Astrocyte (in vitro differentiated cells and primary cell): ENCODE data around the gene CPPED1.

ENCODE experiments used
- EZH2 ChIP-seq: IDR thresholded peaks from 2 replicates; pipeline ENCODE4 v1.6.1; 2012; ENCODE audit warnings: mild to moderate bottlenecking, low read length, inconsistent platforms; ENCODE audit not compliant: insufficient read depth
- TF ChIP-seq, protein P1 (sequence below): IDR thresholded peaks from 2 replicates; pipeline ENCODE4 v1.5.1; 2011; ENCODE audit warnings: low read depth, mild to moderate bottlenecking, inconsistent platforms, low read length, moderate library complexity; ENCODE audit not compliant: insufficient read depth

DNA sequence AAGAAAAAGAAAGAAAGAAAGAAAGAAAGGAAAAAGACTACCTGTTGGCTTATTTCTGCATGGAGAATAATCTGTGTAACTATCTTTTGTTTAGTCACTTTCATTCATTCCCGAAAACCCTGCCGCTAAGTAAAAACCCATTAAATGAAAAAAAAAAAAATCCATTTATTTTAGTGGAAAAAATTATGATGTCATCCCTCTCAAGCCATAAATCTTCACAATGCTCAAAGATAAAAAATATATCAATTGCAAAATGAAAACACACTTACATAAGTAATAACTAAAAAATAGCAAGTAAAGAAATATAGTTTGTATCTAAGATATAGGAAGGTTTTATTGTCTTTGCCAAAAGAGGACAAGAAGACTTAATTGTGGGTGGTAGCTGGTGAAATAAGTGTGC, 46.5 kb upstream of the CPPED1 start:
- TF ChIP-seq, protein P1, sequence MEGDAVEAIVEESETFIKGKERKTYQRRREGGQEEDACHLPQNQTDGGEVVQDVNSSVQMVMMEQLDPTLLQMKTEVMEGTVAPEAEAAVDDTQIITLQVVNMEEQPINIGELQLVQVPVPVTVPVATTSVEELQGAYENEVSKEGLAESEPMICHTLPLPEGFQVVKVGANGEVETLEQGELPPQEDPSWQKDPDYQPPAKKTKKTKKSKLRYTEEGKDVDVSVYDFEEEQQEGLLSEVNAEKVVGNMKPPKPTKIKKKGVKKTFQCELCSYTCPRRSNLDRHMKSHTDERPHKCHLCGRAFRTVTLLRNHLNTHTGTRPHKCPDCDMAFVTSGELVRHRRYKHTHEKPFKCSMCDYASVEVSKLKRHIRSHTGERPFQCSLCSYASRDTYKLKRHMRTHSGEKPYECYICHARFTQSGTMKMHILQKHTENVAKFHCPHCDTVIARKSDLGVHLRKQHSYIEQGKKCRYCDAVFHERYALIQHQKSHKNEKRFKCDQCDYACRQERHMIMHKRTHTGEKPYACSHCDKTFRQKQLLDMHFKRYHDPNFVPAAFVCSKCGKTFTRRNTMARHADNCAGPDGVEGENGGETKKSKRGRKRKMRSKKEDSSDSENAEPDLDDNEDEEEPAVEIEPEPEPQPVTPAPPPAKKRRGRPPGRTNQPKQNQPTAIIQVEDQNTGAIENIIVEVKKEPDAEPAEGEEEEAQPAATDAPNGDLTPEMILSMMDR = no peak
- TF ChIP-seq EZH2 = no peak
